Neuron (in vitro differentiated cells): ENCODE results near the gene ADK.

Experiments used
- H2AFZ ChIP-seq: one replicate; pipeline ENCODE4 v1.6.1; 2013; ENCODE audit warnings: low read depth, mild to moderate bottlenecking, inconsistent platforms, low read length, moderate library complexity
- H3K27me3 ChIP-seq: one replicate; pipeline ENCODE4 v1.6.1; 2013; ENCODE audit warnings: low read length; ENCODE audit not compliant: insufficient read depth
- H3K36me3 ChIP-seq: one replicate; pipeline ENCODE4 v1.6.1; 2013; ENCODE audit warnings: low read length; ENCODE audit not compliant: insufficient read depth
- H3K4me1 ChIP-seq: one replicate; pipeline ENCODE4 v1.6.1; 2013; ENCODE audit warnings: low read length; ENCODE audit not compliant: insufficient read depth
- H3K4me3 ChIP-seq: 2 replicates; pipeline ENCODE4 v1.5.1; 2013; ENCODE audit warnings: mild to moderate bottlenecking, low read length, moderate library complexity
- H3K9me3 ChIP-seq: one replicate; pipeline ENCODE4 v1.6.1; 2013; ENCODE audit warnings: low read length

ADK gene

DNA sequence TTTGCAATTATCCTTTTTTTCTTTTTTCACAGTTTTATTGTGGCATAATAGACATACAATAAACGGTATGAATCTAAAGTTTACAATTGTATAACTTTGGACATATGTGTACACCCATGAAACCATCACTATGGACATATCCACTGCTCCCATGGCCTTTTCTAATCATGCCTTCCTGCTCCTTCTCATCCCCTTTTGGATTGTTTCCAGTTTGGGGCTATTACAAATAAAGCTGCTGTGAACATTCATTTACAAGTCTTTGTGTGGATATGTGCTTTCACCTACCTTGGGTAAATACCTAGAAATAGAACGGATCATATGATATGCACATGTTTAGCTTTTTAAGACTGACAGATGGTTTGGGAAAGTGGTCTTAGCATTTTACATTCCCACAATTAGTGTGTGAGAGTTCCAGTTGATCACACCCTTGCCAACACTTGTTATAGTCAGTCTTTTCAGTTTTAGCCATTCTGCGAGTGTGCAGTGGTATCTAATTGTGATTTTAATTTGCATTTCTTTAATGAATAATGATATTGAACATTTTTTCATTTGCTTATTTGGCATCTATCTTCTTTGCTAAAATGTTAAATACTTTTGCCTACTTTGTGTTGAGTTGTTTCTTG is 554.4 kb downstream of the ADK start:
- no peak overlapping the region for H3K4me3 ChIP-seq
- H2AFZ ChIP-seq = no peak overlapping the region
- no peaks in the 10 kb centered on the region for H3K27me3 ChIP-seq
- peaks cover 2% of the 10 kb centered on the region for H3K36me3 ChIP-seq
- H3K4me1 ChIP-seq = no peaks in the 10 kb centered on the region
- H3K9me3 ChIP-seq = no peaks in the 10 kb centered on the region

GRCh38 chr10:74706966-74707365 is 555.9 kb downstream of the ADK start:
- no peaks in the 10 kb centered on the region for H3K4me1 ChIP-seq
- no peak overlapping the region for H3K4me3 ChIP-seq
- no peaks in the 10 kb centered on the region for H3K27me3 ChIP-seq
- H2AFZ ChIP-seq = no peak overlapping the region
- peaks cover 2% of the 10 kb centered on the region for H3K36me3 ChIP-seq
- H3K9me3 ChIP-seq = peaks cover 3% of the 10 kb centered on the region

DNA sequence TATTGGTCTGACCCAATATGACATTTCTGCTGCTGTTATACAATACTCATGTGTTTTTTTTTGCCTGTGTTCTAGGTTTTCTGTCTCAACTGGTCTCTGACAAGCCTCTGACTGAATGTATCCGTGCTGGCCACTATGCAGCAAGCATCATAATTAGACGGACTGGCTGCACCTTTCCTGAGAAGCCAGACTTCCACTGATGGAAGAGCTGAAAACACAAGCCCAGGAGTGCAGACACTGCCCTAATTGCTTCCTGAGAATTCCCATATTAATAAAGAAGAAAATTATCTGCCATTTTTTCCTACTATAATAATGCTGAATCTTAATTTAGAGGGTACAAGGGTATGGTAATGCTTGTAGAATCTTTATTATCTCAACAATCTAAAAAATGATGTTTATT is 557.2 kb downstream of the ADK start:
- Histone ChIP-seq H3K27me3 (no peaks in the 10 kb centered on the region), H3K4me1 (no peaks in the 10 kb centered on the region), H3K9me3 (peaks cover 3% of the 10 kb centered on the region), H3K36me3 (peaks cover 2% of the 10 kb centered on the region), H2AFZ (no peak overlapping the region), H3K4me3 (no peak overlapping the region)

DNA sequence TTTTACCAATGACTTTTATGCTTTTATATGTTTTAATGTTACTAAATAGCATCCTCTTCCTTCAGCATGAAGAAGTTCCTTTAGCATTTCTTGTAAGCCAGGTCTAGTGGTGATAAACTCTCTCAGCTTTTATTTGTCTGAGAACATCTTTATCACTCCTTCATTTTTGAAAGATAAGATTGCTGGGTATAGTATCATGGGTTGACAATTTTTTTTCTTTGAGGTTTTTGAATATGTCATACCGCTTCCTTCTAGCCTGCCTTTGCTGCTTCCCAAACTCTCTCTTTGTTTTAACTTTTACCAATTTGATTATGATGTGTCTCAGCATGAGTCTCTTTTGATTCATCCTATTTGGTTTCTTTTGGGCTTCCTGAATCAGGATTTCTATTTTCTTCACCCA is 567.2 kb downstream of the ADK start:
- no peaks in the 10 kb centered on the region for H3K27me3 ChIP-seq
- no peak overlapping the region for H3K4me3 ChIP-seq
- no peaks in the 10 kb centered on the region for H3K4me1 ChIP-seq
- no peaks in the 10 kb centered on the region for H3K36me3 ChIP-seq
- H3K9me3 ChIP-seq = peaks cover 8% of the 10 kb centered on the region
- H2AFZ ChIP-seq = no peak overlapping the region

DNA sequence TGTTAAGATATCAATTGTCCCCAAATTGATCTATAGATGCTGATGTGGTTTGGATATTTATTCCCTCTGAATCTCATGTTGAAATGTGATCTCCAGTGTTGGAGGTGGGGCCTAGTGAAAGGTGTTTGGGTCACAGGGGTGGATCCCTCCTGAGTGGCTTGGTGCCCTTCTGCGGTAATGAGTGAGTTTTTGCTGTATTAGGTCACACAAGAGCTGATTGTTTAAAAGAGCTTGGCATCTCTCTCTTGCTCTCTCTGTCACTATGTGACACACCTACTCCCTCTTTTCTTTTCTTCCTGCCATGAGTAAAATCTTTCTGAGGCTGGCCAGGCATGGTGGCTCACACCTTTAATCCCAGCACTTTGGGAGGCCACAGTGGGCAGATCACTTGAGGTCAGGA is 577.2 kb downstream of the ADK start:
- Histone ChIP-seq H3K27me3 (no peaks in the 10 kb centered on the region), H2AFZ (no peak overlapping the region), H3K36me3 (no peaks in the 10 kb centered on the region), H3K4me3 (no peak overlapping the region), H3K9me3 (peaks cover 3% of the 10 kb centered on the region), H3K4me1 (no peaks in the 10 kb centered on the region)

GRCh38 chr10:74730246-74730645 is 579.2 kb downstream of the ADK start:
- peaks cover 1% of the 10 kb centered on the region for H3K9me3 ChIP-seq

DNA sequence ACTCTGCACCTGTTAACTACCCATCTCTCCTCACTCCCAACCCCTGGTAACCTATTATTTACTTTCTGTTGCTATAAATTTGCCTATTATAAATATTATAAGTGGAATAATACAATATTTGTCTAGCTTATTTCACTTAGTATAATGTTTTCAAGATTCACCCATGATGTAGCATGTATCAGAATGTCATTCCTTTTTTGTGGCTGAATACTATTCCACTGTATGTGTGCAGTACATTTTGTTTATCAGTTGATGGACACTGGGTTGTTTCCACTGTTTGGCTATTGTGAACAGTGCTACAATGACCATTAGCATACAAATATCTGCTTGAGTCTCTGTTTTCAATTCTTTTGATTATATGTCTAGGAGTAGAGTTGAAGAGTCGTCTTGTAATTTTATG is 582.6 kb downstream of the ADK start:
- Histone ChIP-seq H3K4me3 (no peak overlapping the region), H3K27me3 (no peaks in the 10 kb centered on the region), H3K9me3 (peaks cover 1% of the 10 kb centered on the region), H3K36me3 (no peaks in the 10 kb centered on the region), H3K4me1 (no peaks in the 10 kb centered on the region), H2AFZ (no peak overlapping the region)

More at GRCh38 chr10:74730246-74730645, 579.2 kb downstream of the ADK start:
- H3K4me1 ChIP-seq = no peaks in the 10 kb centered on the region
- H2AFZ ChIP-seq = no peak overlapping the region
- no peaks in the 10 kb centered on the region for H3K27me3 ChIP-seq
- no peak overlapping the region for H3K4me3 ChIP-seq
- H3K36me3 ChIP-seq = no peaks in the 10 kb centered on the region

DNA sequence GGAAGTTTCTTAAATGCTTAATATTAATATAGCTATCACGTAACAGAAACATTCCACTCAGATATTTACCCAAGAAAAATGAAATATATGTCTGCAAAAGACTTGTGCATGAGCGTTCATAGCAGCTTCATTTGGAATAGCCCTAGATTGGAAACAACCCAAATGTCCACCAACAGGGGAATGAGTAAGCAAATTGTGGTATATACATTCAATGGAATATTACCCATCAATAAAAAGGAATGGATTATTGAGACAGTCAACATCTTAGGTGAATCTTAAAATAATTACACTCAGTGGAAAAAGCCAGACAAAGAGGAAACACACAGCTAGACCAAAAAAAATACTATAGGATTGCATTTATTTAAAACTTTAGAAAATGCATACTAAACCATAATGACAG is 585.0 kb downstream of the ADK start:
- Histone ChIP-seq H2AFZ (no peak overlapping the region), H3K4me1 (no peaks in the 10 kb centered on the region), H3K9me3 (peaks cover 1% of the 10 kb centered on the region), H3K4me3 (no peak overlapping the region), H3K36me3 (no peaks in the 10 kb centered on the region), H3K27me3 (no peaks in the 10 kb centered on the region)

- Histone ChIP-seq H3K27me3 (no peaks in the 10 kb centered on the region), H2AFZ (no peak overlapping the region), H3K4me1 (no peaks in the 10 kb centered on the region), H3K4me3 (no peak overlapping the region), H3K9me3 (no peaks in the 10 kb centered on the region), H3K36me3 (no peaks in the 10 kb centered on the region)
These were observed 587.0 kb downstream of the ADK start for GRCh38 chr10:74738052-74738451.

GRCh38 chr10:74738542-74738941 is 587.5 kb downstream of the ADK start:
- H2AFZ ChIP-seq = no peak overlapping the region

DNA sequence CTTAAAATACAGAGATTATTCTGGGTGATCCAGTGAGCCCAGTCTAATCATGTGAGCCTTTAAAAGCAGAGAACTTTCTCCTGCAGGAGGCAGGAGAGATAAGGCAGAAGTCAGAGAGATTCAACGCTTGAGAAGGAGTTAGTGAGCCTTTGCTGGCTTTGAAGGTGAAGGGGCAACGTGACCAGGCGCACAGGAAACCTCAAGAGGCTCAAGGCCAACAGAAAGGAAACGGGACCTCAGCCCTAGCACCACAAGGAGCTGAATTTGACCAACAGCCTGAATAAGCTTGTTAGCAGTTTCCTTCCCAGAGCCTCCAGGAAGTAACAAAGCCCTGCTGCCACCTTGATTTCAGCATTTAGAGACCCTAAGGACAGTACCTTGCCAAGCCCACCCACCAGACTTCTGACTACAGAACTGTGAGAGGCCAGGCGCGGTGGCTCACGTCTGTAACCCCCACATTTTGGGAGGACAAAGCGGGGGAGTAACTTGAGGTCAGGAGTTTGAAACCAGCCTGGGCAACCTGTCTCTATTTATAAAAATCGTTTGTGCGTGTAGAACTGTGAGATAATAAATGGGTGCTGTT is 588.1 kb downstream of the ADK start:
- no peak overlapping the region for H3K4me3 ChIP-seq
- no peak overlapping the region for H2AFZ ChIP-seq
- no peaks in the 10 kb centered on the region for H3K9me3 ChIP-seq
- no peaks in the 10 kb centered on the region for H3K36me3 ChIP-seq
- no peaks in the 10 kb centered on the region for H3K4me1 ChIP-seq
- no peaks in the 10 kb centered on the region for H3K27me3 ChIP-seq

More at GRCh38 chr10:74738542-74738941, 587.5 kb downstream of the ADK start:
- Histone ChIP-seq H3K4me3 (no peak overlapping the region), H3K9me3 (no peaks in the 10 kb centered on the region), H3K36me3 (no peaks in the 10 kb centered on the region), H3K4me1 (no peaks in the 10 kb centered on the region), H3K27me3 (no peaks in the 10 kb centered on the region)

GRCh38 chr10:74743401-74743800 is 592.4 kb downstream of the ADK start:
- Histone ChIP-seq H3K36me3 (no peaks in the 10 kb centered on the region), H2AFZ (no peak overlapping the region), H3K4me3 (no peak overlapping the region), H3K27me3 (no peaks in the 10 kb centered on the region), H3K9me3 (no peaks in the 10 kb centered on the region), H3K4me1 (no peaks in the 10 kb centered on the region)

DNA sequence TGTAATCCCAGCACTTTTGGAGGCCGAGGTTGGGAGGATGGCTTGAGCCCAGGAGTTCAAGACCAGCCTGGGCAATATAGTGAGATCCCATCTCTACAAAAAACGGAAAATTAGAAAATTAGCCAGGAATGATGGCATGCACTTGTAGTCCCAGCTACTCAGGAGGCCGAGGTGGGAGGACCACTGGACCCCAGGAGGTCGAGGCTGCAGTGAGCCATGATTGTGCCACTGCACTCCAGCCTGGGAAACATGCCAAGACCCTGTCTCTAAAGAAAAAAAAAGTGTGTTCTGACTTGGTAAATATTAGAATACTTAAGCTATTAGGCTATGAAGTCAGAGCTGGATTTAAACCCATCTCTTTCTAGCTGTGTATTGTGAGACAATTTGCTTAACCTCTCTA is 594.4 kb downstream of the ADK start:
- Histone ChIP-seq H3K4me1 (no peaks in the 10 kb centered on the region), H3K4me3 (no peak overlapping the region), H3K36me3 (no peaks in the 10 kb centered on the region), H3K9me3 (no peaks in the 10 kb centered on the region), H2AFZ (no peak overlapping the region), H3K27me3 (no peaks in the 10 kb centered on the region)

GRCh38 chr10:74746813-74747212 is 595.8 kb downstream of the ADK start:
- Histone ChIP-seq H3K4me3 (no peak overlapping the region), H3K4me1 (no peaks in the 10 kb centered on the region), H2AFZ (no peak overlapping the region), H3K27me3 (no peaks in the 10 kb centered on the region), H3K9me3 (no peaks in the 10 kb centered on the region), H3K36me3 (no peaks in the 10 kb centered on the region)
